NB4 (cell line): ENCODE data around the gene LCNL1.

ENCODE experiments used
- CTCF ChIP-seq: IDR thresholded peaks from one replicate; pipeline ENCODE4 v1.5.1; 2012; ENCODE audit warnings: low read depth, low read length
- MAX ChIP-seq: IDR thresholded peaks from 2 replicates; pipeline ENCODE4 v1.6.1; 2011; ENCODE audit warnings: low read depth, low read length
- POLR2A ChIP-seq: IDR thresholded peaks from 2 replicates; pipeline ENCODE4 v1.6.1; 2011; ENCODE audit warnings: mild to moderate bottlenecking; ENCODE audit not compliant: insufficient read length; ENCODE audit errors: extremely low read depth

- TF ChIP-seq MAX (no peak), CTCF (no peak), POLR2A (no peak)
Observed at GRCh38 chr9:137023157-137023556, 40.4 kb downstream of the LCNL1 start.
